Measurements from ENCODE around the gene EPHB6.

Gene EPHB6

DNA sequence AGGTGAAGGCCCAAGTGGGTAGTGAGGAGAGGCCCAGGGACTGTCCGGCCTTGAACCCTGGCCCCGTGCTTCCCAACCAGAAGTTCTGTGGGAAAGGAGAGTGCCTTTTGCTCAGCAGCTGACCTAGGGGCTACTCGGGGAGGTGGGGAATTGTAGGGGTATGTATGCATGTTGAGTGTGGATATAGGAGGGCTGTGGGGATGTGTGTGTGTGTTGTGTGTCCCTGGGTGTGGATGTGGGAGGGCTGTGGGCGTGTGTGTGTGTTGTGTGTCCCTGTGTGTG, 12.2 kb downstream of the EPHB6 start:
- no peak for DNase-seq

DNA sequence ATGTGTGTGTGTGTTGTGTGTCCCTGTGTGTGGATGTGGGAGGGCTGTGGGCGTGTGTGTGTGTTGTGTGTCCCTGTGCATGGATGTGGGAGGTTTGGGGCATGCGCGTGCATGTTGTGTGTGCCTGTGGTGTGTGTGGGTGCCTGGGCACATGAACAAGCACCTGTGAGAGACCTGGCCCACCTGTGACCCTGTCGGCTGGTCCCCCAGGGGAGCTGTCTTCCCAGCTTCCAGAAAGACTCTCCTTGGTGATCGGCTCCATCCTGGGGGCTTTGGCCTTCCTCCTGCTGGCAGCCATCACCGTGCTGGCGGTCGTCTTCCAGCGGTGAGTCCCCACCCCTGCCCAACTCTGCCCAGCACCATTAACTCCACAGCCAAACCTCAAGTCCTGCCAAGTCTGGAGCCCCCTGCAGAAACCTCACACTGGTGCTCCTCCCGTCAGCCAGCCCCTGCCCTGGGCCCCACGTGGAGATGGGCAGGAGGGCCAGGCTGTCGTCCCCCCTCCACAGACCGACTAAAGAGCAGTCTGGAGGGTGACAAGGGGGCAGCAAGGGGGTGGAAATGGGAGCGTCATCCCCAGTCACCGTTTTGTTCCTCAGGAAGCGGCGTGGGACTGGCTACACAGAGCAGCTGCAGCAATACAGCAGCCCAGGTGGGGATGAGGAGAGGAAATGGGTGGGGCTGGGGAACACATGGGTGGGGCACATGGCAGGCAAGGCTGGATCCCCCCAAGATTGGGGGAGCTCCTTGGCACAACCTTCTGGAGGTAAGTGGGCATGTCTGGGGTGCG, 12.7 kb downstream of the EPHB6 start:
- DNase-seq: no peak

DNA sequence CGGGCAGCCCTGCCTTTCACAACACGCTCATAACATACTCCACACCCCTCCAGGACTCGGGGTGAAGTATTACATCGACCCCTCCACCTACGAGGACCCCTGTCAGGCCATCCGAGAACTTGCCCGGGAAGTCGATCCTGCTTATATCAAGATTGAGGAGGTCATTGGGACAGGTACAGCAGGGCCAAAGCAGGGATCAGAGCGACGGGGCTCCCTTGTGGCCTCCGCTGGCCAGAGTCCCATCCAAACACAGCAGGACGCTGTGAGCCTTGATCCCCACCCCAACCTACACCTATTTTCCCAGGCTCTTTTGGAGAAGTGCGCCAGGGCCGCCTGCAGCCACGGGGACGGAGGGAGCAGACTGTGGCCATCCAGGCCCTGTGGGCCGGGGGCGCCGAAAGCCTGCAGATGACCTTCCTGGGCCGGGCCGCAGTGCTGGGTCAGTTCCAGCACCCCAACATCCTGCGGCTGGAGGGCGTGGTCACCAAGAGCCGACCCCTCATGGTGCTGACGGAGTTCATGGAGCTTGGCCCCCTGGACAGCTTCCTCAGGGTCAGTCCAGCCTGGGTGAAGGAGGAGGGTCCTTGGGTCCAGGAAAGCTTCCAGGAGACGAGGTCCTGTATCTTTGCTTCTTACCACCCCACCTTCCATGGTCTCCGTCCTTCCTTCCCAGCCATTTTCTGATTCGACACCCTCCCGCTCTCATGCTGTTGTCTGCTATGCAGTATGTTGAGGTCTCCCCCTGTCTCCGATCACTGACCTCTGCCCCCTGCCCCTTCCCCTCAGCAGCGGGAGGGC, 13.5 kb downstream of the EPHB6 start:
- no peak for DNase-seq

- DNase-seq: no peak
Observed at GRCh38 chr7:142868986-142869415, 14.1 kb downstream of the EPHB6 start.

DNA sequence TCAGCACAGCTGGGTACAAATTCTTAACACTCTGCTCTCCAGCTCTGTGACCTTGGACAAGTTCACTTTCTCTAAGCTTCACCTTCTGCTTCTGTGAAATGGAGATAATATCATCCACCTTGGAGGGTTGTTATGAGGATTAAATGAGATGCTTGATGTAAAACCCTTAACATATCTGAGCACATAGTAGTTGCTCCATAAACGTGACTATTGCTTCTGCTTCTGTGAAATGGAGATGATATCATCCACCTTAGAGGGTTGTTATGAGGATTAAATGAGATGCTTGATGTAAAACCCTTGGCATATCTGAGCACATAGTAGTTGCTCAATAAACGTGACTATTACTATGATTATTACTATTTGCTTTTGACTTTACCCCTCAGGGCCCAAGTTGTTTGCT, 14.6 kb downstream of the EPHB6 start:
- DNase-seq: no peak

DNA sequence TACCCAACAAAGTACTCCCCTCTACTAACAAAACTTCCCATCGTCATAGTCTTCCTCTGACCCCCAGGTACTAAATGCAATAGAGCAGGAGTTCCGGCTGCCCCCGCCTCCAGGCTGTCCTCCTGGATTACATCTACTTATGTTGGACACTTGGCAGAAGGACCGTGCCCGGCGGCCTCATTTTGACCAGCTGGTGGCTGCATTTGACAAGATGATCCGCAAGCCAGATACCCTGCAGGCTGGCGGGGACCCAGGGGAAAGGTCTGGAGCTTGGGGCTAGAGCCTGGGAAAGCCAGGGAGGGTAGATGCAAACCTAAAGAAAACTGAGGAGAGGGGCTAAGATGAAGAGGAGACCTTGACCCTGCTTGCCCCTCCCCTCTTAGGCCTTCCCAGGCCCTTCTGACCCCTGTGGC, 15.3 kb downstream of the EPHB6 start:
- DNase-seq: no peak

DNA sequence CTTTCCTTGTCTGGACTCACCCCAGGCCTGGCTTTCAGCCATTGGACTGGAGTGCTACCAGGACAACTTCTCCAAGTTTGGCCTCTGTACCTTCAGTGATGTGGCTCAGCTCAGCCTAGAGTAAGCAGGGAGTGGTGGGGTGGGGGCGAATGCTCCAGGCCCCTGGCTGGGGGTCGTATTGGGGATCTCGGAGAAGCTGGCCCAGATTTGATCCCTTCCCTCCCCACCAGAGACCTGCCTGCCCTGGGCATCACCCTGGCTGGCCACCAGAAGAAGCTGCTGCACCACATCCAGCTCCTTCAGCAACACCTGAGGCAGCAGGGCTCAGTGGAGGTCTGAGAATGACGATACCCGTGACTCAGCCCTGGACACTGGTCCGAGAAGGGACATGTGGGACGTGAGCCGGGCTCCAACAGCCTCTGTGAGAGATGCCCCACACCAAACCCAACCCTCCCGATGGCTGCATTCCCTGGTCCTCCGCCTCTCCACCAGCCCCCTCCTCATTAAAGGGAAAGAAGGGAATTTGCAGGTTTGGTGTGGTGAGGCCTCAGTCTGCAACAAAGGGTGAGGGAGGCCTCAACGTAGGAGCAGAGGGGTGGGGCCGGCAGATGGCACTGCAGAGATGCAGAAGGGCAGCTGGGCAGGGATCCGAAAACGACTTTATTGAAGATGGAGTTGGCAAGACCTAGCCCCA, 15.8 kb downstream of the EPHB6 start:
- no peak for DNase-seq

GRCh38 chr7:142871260-142872105, 16.6 kb downstream of the EPHB6 start:
- DNase-seq: no peak

GRCh38 chr7:142872106-142872675, 17.3 kb downstream of the EPHB6 start:
- no peak for DNase-seq

GRCh38 chr7:142873281-142873784, 18.5 kb downstream of the EPHB6 start:
- no peak for DNase-seq

- DNase-seq: no peak
Observed at GRCh38 chr7:142873871-142874270, 19.0 kb downstream of the EPHB6 start.

DNA sequence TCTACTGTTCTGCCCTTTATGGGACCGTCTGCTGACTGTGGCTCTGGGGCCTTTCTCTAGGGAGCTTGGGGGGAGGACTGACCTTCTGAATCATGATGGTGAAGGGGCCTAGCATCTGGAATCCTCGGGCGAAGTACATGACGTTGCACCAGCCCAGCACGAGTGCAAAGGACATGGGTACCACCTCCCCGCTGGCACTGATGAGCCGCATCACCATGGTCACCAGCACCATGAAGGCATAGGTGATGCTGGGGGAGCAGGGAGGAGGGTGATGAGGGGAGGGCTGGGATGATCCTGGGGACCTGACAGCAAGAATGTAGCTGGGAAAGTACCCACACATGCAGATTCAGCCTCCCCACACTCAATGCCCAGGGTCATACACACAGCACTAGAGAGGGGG, 19.5 kb downstream of the EPHB6 start:
- DNase-seq: no peak

GRCh38 chr7:142874837-142875236, 20.0 kb downstream of the EPHB6 start:
- DNase-seq: no peak

GRCh38 chr7:142875456-142875855, 20.6 kb downstream of the EPHB6 start:
- DNase-seq: no peak

DNA sequence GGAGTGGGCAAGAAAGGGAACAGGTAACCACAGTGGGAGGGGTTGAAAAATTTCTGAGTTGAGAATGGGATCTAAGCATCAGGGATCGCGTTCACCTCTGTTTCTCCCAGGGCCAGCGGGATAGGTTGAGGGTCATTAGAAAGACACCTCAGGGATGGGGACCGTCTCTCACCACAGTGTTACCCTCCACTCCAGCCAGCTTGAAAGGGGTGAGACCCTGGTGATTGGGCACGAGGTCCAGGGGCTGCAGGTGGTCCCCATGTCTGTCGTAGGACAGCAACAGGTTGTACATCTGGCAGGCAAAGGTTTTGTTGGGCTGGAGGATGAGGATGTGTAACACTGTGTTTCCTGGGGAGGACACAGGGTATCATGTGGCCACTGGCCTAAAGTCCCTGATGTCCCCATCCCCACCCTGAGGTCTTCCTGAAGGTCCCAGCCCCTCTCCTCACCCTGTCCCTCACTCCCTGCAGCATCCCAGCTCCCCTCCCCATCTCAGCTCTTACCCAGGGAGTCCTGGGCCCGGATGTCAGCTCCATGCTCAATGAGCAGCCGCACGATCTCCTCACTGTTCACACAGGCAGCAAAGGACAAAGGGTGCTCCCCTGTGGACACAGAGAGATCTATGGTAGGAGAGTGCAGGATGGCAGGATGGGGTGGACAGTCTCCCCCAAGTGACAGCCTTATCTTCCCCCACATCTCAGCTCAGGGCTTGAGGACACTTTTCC, 21.5 kb downstream of the EPHB6 start:
- no peak for DNase-seq

DNA sequence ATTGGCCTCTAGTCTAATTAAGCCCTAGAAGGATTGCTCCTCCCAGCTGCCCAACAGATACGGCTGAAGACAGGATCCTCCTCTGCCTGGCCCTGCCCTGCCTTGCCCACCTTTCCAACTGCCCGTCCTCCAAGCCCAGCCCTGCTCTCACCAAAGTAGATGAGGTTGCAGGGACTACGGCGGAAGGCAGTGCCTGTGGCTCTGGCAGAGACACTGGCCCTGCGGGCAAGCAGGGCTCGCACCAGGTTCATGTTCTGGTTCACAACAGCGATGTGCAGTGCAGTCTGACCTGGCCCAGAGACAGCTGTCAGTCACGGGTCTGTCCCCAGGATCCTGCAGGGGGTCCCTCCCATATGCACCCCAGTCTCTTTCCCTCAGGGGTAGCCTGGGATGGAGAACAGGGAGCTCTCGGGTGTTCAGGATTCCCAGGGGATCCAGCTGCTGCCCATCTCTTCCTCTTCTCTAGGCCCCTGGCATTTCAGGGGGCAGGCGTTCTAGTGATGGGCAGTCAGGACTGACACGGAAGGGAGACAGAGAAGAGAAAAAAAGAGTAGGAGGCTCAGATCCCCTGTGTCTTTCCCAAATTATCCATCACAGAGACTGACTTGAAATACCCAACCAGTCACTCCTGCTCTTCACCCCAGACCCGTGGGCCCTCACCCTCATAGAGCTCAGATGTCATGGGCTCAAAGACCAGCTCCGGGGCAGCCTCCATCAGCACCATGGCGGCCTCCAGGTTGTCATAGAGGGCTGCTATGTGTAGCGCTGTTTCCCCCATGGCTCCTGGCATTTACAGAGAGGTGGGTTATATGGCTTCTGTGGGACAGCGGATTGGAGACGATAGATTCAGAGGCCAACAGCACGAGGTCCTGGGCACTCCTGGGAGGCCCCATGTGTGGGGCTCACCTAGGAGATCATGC, 22.4 kb downstream of the EPHB6 start:
- no peak for DNase-seq

DNA sequence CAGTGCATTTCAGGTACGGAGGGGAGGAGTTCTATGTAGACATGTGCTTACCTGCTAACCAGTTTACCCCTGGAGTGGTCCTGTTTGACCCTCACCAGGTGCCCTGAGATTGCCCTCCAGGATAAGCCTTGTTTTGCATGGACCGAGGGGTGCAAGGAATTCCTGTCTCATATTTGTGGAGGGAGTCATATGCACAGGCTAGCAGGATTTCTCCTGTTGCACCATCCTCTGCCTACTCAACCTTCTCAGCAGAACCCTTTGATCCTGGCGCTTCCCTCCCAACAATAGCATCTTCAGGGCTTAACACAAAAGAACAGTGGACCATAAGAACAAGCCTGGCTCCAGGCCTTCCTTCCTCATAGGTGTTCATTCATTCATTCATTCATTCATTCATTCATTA, 23.4 kb downstream of the EPHB6 start:
- DNase-seq: no peak

- DNase-seq: no peak
Observed at GRCh38 chr7:142879060-142879459, 24.2 kb downstream of the EPHB6 start.

DNA sequence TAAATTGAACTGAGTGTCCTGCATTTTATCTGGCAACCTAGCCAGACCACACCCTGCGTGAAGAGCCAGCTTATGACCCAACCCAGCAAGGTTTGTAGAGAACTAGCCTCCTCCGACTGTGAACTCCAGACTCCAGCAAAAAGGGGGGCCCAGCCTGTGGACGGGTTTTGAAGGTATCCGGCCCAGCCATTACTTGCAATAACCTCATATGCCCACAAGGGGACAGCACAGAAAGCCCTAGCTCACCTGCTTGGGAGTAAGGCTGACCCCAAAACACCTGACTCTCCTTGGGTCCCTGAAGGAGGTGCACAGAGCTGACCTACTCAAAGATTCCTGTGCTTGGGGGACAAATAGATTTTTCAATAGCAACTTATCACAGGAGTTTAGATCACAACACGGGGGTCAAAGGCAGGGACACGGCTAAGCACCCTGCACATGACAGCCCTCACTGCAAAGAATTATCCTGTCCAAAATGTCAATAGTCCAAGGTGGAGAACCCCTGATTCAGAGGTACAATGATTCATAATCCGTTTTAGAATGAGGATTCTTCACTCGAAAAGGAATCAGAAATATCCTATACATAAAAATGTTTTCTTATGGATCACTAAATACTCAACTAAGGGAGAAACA, 26.1 kb downstream of the EPHB6 start:
- DNase-seq: no peak
